Measurements from ENCODE around the gene HCN1. TPM values are rescaled to one million over a fixed set of nuclear protein-coding genes. Genes with fewer than 3 reads are reported as not detected.

HCN1 gene
- total RNA-seq, 1 donor from 2014 or later: 4.3 TPM

DNA sequence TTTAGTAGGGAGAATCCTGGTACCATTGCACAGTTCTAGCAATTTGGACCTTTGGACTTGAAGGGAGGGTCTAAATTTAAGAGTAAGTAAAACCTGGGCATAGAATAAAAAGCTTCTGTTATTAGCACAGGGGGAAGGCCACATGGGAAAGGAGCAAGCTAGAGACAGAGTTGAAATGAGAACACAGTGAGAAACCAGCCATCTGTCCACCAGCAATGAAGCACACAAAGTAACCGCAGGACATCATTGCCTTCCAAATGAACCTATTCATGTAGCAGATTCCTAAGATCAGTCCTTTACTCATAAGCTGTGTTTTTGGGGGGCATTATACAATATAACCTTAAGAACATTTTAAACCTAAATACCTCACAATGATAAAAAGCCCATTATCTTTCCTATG is 407.4 kb downstream of the HCN1 start:
- DNase-seq (ENCODE audit: low spot score): no peak

DNA sequence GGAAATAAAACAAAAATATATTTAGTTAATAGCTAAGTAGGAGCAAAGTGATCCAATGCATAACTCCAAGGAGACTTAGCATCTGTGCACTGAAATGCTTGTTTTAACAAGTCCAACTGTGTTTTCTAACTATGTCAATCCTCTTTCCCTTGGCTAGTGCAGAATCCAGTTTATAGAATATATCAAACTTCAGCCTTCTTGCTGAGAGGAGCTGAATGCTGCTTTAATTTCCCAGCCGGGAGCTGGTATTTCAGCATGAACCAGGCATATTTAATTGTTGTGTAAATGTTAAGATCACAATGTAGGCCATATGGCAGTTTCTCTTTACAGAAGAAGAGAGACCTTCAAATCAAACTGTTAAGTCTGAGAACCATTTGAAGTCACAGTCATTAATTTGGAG is 411.7 kb downstream of the HCN1 start:
- DNase-seq (ENCODE audit: low spot score): no peak

DNA sequence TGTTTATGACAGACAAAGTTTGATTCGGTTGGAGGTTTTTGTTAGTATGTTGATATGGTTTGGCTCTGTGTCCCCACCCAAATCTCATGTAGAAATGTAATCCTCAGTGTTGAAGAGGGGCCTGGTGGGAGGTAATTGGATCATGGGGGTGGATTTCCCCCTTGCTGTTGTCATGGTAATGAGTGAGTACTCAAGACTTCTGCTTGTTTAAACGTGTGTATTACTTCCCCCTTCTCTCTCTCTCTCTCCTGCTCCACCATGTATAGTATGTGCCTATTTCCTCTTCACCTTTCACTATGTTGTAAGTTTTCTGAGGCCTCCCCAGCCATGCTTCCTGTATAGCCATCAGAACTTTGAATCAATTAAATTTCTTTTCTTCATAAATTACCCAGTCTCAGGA is 415.1 kb downstream of the HCN1 start:
- DNase-seq (ENCODE audit: low spot score): no peak

DNA sequence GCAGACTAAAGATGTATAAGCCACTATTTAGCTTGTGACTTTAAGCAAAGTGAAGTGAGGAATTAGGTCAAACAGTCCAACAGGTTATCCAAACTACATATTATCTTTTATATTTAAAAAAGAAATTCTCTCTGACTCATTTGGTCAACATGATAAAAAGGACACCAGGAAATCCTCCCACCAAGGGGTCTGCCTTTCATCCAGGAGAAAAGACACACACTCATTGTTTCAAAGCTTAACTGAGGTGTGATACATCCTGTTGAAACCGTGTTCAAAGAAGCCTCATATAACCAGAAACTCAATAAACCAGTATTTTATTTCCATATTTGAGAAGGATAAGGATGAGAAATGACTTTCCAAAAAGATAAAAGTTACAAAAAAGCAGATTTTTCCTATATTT is 417.1 kb downstream of the HCN1 start:
- DNase-seq (ENCODE audit: low spot score): no peak

DNA sequence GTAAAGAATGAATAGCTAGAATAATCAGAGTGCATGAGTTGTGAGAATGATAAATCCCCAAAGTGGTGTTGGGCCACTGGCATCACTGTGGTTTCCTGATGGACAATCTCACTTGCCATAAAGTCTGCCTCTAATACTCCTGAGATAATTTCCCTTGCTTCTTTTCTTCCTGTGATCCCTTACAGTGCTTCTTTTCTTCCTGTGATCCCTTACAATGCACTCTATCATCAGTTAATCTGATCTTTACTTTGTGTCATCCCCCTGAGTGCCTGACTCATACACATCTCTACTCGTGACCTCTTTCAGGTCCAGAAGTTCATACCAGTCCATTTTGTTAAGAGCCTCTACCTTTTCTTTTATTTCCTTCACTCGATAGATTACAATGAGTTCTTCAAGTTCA is 418.3 kb downstream of the HCN1 start:
- no peak for DNase-seq (ENCODE audit: low spot score)

DNA sequence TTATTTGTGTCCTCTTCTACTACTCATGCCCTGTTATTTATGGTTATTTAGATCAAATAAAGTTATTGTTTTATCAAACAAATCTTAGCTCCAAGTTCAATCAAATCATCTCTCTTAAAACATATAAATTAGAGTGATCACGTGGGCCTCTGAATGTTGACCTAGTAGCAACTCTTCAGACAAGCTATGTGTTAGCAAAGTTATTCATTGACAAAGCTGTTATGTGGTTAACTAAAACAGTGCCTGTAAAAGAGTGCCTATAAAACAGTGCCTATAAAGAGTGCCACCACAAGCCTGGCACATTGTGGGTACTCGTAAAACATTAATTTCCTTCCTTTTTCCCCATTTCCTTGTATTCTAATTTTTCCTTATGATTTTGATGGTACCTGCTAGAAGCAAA is 421.9 kb downstream of the HCN1 start:
- no peak for DNase-seq (ENCODE audit: low spot score)

DNA sequence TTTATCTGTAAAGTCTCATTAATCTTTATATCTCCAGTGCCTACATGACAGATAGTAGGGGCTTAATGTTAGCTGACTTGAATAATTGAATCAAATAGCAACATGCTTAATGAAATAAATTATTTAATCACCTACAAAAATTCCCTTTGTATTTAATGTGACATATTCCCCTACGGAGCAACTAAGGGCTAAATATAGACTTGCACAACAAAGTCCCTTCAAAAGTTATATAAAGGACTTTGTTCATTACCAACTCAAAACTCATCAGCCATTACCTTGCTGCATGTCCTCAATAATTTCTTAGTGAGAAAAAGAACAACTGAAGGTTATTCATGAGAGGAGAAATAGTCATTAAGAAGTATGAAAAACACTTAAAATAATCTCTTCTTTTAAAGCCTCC is 424.6 kb downstream of the HCN1 start:
- no peak for DNase-seq (ENCODE audit: low spot score)

DNA sequence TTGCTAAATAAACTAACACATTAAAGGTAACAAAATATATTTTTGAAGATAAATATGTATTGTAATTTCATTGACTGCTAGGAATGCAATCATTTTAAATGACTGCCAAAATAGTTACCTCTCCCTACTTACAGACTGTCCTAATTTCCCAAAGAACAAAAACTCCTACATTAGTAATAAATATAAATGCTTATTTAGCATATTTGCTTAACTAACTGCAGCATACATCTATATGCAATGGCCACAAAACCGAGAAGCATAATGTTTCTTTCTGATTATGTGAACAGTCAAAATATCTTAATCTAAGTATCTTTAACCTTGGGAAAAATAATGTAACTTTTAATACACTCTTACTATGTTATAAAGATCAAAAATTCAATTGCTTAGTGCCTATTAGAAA is 431.7 kb downstream of the HCN1 start:
- DNase-seq (ENCODE audit: low spot score): no peak

DNA sequence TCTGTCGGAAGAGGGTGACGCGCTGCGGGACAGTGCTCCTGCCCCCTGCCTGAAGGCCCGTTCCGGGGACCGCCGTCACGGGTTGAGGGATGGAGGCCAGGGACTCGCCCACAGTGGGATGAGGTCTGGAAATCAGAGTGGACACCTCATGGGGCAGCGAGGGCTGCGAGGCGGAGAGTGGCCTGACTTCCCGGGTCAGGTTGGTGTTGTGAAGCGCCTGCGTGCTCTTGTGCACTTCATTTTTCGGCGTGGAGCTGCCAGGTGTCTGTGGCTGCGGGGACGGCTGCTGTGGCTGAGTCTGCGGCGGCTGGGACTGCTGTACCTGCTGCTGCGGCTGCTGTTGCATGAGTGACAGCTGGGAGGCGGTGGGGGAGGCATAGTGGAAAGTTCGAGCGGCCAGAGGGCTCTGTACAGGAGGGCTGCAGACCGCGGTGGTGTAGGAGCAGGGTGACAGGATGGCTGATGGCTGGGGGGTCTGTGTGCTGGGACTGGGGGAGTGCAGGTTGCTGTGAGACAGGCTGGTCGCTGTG is 434.1 kb downstream of the HCN1 start:
- no peak for DNase-seq (ENCODE audit: low spot score)

DNA sequence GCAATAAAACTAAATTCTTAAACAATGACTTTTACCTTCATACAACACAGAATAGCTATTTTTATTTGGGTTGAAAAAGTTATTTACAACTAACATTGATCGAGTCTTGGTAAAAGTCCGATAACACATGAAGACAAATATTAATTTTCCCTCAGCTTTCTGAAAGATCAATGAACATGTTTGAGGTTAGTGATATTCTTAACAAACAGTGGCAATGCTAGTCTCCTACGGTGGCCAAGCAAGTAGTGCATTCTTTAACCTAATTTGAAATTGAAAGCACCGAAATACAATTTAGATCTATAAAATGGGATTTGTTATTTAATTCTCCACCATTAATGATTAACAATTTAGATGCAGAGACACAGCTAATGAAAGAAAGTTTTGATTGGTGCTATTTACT is 435.1 kb downstream of the HCN1 start:
- no peak for DNase-seq (ENCODE audit: low spot score)

DNA sequence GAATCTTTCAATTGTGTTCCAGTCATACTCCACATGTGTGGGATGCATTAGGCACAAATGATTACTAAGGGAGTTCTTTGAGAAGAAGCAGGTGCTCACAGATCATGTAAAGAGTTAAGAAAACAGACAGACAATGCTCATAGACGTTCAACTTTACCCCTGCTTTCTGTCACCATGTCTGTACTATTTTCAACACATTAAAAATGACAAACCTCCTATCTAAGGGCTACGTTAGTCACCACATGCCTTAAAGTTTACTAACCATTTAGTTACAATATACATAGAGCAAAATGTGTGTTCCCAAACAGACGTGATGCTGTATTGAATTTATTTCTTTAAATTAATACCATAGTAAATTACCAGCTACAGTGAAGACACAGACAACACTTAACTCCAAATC is 435.9 kb downstream of the HCN1 start:
- no peak for DNase-seq (ENCODE audit: low spot score)

DNA sequence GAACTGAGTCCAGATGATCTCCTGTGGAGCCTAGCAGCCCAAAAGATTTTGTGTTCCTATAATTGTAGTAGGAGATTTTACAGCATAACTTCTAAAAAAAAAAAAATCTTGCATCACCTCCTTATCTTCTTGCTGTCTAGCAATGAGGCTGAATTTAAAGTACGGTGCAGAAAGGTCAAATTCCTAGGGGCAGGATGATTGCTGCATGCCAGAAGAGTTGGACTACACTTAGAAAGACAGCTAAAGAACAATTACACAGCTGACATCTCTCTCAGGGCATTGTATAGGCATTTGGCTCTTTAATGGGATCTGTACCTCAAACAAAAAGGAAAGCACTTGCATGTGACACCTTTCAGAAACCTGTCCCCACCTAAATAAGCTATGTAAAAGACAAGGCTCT is 443.2 kb downstream of the HCN1 start:
- peak; percentile 18 for DNase-seq (ENCODE audit: low spot score)

DNA sequence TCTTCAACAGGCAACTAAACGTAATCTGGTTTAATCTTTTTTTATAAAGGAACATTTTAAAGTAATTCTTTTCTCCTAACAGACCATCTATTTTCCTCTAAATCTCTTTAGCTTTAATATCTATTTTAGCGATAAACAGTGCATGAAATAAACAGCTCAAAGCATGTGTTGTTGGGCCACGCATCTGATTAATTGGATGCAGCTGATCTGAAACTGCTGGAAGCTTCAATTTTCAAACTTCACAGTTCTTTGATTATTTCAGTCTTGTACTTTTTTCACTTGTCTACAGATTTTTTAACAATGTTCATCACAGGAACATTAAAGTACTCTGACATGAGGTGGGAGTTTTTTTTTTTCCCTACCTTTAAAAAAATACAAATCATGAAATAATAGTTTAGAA is 443.6 kb downstream of the HCN1 start:
- no peak for DNase-seq (ENCODE audit: low spot score)

DNA sequence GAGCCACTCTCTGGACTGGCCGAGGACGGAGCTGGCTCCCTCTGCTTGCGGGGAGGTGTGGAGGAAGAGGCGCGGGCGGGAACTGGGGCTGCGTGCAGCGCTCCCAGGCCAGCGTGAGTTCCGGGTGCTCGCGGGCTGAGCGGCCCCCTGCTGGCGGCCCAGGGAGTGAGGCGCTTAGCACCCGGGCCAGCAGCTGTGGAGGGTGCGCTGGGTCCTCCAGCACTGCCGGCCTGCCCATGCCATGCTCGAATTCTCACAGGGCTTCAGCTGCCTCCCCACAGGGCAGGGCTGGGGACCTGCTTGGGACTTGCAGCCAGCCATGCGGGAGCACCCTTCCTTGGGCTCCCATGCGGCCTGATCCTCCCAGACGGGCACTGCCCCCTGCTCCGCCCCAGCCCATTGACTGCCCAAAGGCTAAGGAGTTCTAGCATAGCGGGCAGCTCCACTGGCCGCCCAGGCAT is 470.6 kb downstream of the HCN1 start:
- DNase-seq (ENCODE audit: low spot score): no peak

DNA sequence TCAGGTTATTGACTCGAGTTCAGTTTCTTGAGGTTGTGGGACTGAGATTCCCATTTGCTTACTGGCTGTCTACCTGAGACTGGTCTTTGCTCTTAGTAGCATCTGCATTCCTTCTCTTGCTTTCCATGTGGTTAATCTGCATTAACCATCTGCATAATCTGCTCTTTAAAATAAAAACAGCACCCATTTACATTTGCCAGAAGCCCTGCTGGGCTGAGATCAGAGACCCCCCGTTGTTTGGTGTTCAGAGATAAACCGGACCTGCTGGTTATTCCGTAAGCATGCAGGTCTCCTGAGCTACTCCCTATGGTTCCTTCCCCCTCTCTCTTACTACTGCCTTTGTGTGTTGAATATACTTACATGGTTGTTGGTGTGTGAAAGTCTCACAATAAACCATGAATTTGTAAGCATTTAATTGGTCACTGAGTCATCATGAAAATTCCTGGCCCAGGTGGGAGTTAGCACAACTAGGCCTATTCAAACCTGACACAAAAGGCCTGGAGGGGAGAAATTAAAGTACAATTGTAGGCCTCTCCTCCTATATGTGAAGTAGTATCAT is 490.7 kb downstream of the HCN1 start:
- no peak for DNase-seq (ENCODE audit: low spot score)

Measured in umbilical cord (tissue), 2 donors.